ENCODE results near the gene BAIAP2L1.

The BAIAP2L1 gene

GRCh38 chr7:98257701-98258100 lies 143.2 kb downstream of the BAIAP2L1 start:
- no peak for DNase-seq

DNA sequence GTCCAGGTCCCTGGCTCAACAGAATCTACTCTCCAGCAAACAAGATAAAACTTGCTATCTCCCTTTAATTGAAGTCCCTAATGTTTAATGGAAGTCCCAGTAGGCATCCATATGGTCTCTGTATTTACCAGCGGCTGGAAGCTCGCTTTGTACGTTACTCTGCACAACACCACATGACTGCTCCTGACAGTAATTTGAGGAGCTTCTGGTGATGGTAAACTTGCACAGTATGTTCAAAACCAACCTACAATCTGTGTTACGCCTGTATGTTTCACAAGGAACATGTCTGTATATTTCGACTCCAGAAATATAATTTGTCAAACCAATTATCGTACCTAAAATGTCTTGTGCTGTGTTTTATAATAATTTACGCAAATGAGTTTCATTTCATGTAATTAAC lies 144.5 kb downstream of the BAIAP2L1 start:
- no peak for DNase-seq

DNA sequence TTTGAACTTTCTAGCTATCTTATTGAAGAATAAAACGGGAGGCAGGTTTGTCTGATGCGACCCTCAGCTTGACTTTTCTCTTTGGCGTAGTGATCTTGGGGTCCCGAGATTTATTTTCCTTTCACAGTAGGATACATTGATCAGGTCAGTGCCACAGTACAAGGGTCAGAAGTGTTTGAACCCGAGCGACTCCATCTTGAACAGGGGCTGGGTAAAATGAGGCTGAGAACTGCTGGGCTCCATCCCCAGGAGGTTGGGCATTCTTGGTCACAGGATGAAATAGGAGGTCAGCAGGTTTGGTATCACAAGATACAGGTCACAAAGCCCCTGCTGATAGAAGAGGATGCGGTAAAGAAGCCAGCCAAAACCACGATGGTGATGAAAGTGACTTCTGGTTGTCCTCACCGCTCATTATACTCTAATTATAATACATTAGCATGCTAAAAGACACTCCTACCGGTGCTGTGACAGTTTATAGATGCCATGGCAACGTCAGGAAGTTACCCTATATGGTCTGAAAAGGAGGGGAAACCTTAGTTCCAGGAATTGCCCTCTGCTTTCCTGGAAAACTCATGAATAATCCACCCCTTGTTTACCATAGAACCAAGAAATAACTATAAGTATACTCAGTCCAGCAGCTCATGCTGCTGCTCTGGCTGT lies 145.8 kb downstream of the BAIAP2L1 start:
- DNase-seq, result no peak

DNA sequence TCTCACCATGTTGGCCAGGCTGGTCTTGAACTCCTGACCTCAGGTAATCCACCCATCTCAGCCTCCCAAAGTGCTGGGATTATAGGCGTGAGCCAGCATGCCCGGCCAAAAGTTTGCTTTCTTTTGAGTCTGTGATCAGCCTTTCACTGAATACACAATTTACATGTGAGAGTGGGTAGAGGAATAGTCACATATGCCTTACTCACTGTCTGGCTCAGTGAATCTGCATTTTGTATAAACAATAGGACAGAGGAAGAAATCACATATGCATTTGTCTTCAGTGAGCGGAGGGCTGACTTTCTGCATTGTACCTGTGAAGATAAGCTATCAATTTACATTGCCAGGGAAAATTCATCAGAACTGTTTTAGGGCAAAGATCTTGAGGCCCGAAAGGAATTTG lies 146.4 kb downstream of the BAIAP2L1 start:
- DNase-seq, result no peak

- DNase-seq, result no peak
Measured at GRCh38 chr7:98252425-98253054, 148.3 kb downstream of the BAIAP2L1 start.

DNA sequence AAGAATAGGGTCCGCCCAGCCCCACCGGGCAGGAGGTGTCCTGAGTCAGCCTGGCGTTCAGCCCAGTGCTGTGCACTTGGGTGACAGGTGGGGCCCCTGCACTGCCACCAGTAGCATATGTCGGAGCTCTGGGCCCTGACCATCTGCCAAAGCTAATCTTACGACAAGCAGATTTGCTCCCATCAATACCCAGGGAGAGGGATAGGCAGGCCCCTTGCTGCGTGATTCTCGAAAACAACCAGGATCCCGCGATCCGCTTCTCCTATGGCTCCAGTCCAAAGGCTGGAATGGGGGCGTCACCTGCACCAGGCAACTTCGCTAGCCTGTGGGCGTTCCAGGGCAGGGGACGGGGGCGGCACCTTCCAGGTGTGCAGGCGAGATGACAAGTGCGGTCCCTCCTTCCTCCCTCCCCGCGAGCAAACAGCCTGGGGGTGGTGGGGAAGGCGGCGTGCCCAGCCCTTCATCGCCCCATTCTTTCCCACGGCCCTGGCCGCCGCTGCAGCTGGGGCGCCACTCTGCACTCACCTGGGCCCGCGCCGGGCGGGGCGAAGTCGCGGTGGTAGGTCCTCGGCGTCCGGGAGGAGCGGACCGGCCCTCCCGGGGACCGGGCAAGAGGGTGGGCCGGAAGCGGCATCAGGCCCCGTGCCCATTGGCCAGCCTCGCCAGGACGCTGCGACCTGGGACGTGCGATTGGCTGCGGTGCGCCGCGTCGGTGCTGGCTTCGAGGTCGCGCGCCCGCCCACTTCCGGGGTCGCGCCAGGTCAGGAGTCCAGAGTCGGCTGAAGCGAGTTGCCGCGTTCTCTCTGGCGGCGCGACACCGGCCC lies 149.1 kb downstream of the BAIAP2L1 start, which contains the start of gene TECPR1:
Gene TECPR1 (minus strand): TSS at position 632 of the 824 bp plus-strand sequence. CDS start 6,086 bp downstream, outside the sequence.
- peak; percentile 65 to 66 for DNase-seq

- DNase-seq, result no peak
Measured at GRCh38 chr7:98251231-98251600, 149.7 kb downstream of the BAIAP2L1 start.

- DNase-seq, result no peak
Measured at GRCh38 chr7:98250789-98251188, 150.1 kb downstream of the BAIAP2L1 start.

GRCh38 chr7:98249106-98249505 lies 151.8 kb downstream of the BAIAP2L1 start:
- DNase-seq, result peak; percentile 1 to 11

- no peak for DNase-seq
Measured at GRCh38 chr7:98248156-98248555, 152.7 kb downstream of the BAIAP2L1 start.

GRCh38 chr7:98244871-98245270 lies 156.0 kb downstream of the BAIAP2L1 start:
- no peak for DNase-seq

- DNase-seq, result no peak
Measured at GRCh38 chr7:98242934-98243333, 158.0 kb downstream of the BAIAP2L1 start.

GRCh38 chr7:98242342-98242741 lies 158.5 kb downstream of the BAIAP2L1 start:
- no peak for DNase-seq

DNA sequence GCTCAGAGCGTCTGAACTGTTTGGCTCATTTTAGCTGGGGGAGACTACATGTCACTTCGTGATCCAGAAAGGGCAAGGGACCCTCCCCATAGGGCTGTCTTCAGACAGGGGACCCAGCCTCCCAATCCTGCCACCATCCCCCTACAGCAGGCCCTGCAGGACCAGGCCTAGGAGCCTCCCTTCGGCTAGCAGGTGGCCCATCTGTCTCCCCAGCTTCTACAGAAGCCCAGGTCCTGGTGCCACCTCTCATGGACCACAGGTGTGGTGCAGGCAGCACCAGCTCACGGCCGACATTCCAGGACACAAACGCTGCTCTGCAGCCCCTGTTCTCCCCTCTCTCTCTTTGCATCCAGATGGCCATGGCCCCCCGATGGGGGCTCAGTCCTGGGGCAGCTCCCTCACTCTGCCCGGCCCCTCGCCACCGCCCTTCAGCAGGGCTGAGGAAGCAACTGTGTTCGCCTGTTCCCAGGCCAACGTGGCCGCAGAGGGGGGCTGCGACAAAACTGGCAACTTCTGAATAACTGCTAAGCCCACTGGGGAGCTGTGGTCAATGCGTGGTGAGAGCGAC lies 159.1 kb downstream of the BAIAP2L1 start:
- no peak for DNase-seq

Measured in Kasumi-1 (cell line).